Thyroid gland (tissue), 4 donors: ENCODE measurements around the gene TNNC2.

Source experiments
- CTCF ChIP-seq, 6 experiments: fragments of 200-600 bp in 3 of 6; fragments of 450-650 bp in 3 of 6; sonication (generic) in 3 of 6; IDR thresholded peaks; one replicate each; pipeline ENCODE4 v1.5.1; 2016 to 2019; ENCODE audit warnings: antibody characterized with exemption in 6 of 6, mild to moderate bottlenecking in 2 of 6, inconsistent platforms in 1 of 6, moderate library complexity in 1 of 6
- POLR2A ChIP-seq, 2 donors: fragments of 450-650 bp; IDR thresholded peaks; one replicate each; pipeline ENCODE4 v1.6.1; 2017; ENCODE audit warnings: antibody characterized with exemption in 2 of 2, mild to moderate bottlenecking in 2 of 2, moderate library complexity in 1 of 2

GRCh38 chr20:45852326-45852725, 25.2 kb upstream of the TNNC2 start:
- no peak for TF ChIP-seq CTCF (IDR thresholded peaks at IDR 0.05)
- TF ChIP-seq POLR2A (IDR thresholded peaks at IDR 0.05), result no peak
